ENCODE results near the gene KRT8. TPM values are rescaled to one million over a fixed set of nuclear protein-coding genes. Genes with fewer than 3 reads are reported as not detected.

The KRT8 gene
- total RNA-seq, 2 donors from 2014 or later, result 199 to 271 TPM

- H3K27me3 ChIP-seq, result no peaks in the 10 kb centered on the region
- H3K36me3 ChIP-seq, result no peaks in the 10 kb centered on the region
- no peak overlapping the region for H3K4me3 ChIP-seq
- no peak overlapping the region for H3K27ac ChIP-seq
- no peaks in the 10 kb centered on the region for H3K9me3 ChIP-seq
- no peaks in the 10 kb centered on the region for H3K4me1 ChIP-seq
- DNase-seq (ENCODE audit: low spot score), result no peak
- TF ChIP-seq, protein P1, sequence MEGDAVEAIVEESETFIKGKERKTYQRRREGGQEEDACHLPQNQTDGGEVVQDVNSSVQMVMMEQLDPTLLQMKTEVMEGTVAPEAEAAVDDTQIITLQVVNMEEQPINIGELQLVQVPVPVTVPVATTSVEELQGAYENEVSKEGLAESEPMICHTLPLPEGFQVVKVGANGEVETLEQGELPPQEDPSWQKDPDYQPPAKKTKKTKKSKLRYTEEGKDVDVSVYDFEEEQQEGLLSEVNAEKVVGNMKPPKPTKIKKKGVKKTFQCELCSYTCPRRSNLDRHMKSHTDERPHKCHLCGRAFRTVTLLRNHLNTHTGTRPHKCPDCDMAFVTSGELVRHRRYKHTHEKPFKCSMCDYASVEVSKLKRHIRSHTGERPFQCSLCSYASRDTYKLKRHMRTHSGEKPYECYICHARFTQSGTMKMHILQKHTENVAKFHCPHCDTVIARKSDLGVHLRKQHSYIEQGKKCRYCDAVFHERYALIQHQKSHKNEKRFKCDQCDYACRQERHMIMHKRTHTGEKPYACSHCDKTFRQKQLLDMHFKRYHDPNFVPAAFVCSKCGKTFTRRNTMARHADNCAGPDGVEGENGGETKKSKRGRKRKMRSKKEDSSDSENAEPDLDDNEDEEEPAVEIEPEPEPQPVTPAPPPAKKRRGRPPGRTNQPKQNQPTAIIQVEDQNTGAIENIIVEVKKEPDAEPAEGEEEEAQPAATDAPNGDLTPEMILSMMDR (IDR thresholded peaks at IDR 0.05), result no peak
Measured at GRCh38 chr12:52914576-52915121, 9.8 kb upstream of the KRT8 start.

GRCh38 chr12:52913431-52913821, 8.6 kb upstream of the KRT8 start:
- Histone ChIP-seq H3K4me3 (no peak overlapping the region), H3K4me1 (no peaks in the 10 kb centered on the region), H3K9me3 (no peaks in the 10 kb centered on the region), H3K27me3 (no peaks in the 10 kb centered on the region), H3K27ac (no peak overlapping the region), H3K36me3 (no peaks in the 10 kb centered on the region)
- DNase-seq (ENCODE audit: low spot score), result no peak
- TF ChIP-seq, protein P1 (IDR thresholded peaks at IDR 0.05), result no peak

- no peaks in the 10 kb centered on the region for H3K27me3 ChIP-seq
- TF ChIP-seq, protein P1 (IDR thresholded peaks at IDR 0.05), result no peak
- H3K36me3 ChIP-seq, result no peaks in the 10 kb centered on the region
- H3K9me3 ChIP-seq, result no peaks in the 10 kb centered on the region
- H3K4me3 ChIP-seq, result no peak overlapping the region
- H3K4me1 ChIP-seq, result no peaks in the 10 kb centered on the region
- H3K27ac ChIP-seq, result no peak overlapping the region
- DNase-seq (ENCODE audit: low spot score), result no peak
Measured at GRCh38 chr12:52912711-52913430, 8.0 kb upstream of the KRT8 start.

GRCh38 chr12:52910248-52910883, 5.5 kb upstream of the KRT8 start:
- no peak for DNase-seq (ENCODE audit: low spot score)
- no peaks in the 10 kb centered on the region for H3K27me3 ChIP-seq
- H3K4me3 ChIP-seq, result no peak overlapping the region
- TF ChIP-seq, protein P1 (IDR thresholded peaks at IDR 0.05), result no peak
- H3K9me3 ChIP-seq, result no peaks in the 10 kb centered on the region
- no peak overlapping the region for H3K27ac ChIP-seq
- no peaks in the 10 kb centered on the region for H3K36me3 ChIP-seq
- peaks cover 0 to 11% of the 10 kb centered on the region in 2 donors for H3K4me1 ChIP-seq

DNA sequence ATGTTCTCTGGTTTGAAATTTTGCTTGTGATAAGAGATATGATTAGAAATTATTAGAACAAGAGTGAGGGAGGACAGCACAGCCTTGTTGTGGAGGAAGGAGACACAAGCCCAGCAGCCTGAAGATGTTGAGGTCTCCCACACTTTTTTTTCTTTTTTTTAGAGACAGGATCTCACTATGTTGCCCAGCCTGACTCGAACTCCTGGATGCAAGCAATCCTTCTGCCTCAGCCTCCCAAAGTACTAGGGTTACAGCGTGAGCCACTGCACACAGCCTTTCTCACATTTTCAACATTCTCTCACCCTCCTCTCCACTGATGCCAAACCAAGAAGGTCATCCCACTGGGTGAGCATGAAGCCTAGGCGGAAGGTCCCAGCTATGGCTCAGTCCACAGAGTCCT, 4.9 kb upstream of the KRT8 start:
- H3K36me3 ChIP-seq, result no peaks in the 10 kb centered on the region
- no peak overlapping the region for H3K27ac ChIP-seq
- peaks cover 0 to 11% of the 10 kb centered on the region in 2 donors for H3K4me1 ChIP-seq
- no peaks in the 10 kb centered on the region for H3K9me3 ChIP-seq
- no peaks in the 10 kb centered on the region for H3K27me3 ChIP-seq
- H3K4me3 ChIP-seq, result no peak overlapping the region
- no peak for DNase-seq (ENCODE audit: low spot score)
- TF ChIP-seq, protein P1 (IDR thresholded peaks at IDR 0.05), result no peak
